Measurements from ENCODE around the gene TPH2. TPM values are rescaled to one million over a fixed set of nuclear protein-coding genes. Genes with fewer than 3 reads are reported as not detected.
A peak's percentile ranks its signal among the peaks of the same experiment; 100 is the strongest.

Gene TPH2
- total RNA-seq, 1 donor from 2014 or later, result not detected

DNA sequence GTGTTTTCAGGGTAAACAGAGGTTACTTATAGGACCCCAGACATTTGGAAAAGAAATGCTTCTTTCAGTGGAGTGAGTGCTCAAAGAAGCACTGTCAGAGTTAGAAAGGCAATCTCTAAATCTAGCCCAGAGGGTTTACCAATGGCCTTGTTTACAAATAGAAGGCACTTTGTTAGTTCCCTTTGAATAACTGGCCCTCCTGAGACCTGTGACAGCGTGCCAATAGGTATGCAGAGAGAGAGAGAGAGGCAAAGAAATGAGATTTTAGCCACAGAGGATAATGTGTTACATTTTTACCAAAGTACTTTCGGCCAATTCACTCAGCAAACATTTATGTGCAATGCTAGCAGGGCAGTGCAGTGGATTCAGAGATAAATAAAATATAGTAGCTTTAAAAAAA is 41.9 kb downstream of the TPH2 start:
- FAIRE-seq (no peak), DNase-seq (ENCODE audit: low read depth) (no peak)
- Histone ChIP-seq H3K4me3 (ENCODE audit: low read depth, low read length) (no peak overlapping the region), H3K27me3 (ENCODE audit: control insufficient read depth, insufficient read depth, low read length) (no peaks in the 10 kb centered on the region), H3K36me3 (ENCODE audit: control insufficient read depth, insufficient read depth, low read length) (no peaks in the 10 kb centered on the region)
- no peak for TF ChIP-seq CTCF (IDR thresholded peaks at IDR 0.05; ENCODE audit: insufficient read depth, low read length, severe bottlenecking)

DNA sequence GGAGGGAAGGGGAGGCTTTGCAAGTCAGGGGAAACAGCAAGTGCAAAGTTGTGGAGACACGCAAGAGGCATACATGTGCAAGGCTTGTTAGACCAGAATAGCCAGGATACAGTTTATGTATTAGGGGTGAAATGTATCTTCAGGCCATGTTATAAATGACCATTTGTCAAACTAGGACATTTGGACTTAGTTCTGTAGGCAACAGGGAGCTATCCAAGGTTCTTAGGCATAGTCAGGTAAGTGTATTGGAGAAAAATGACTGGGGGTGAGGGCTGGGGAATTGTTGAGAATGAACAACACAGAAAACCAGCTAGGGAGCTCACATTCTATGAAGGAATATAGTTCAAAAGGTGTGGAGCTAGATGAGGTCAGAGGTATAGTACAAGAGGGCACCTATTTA is 42.5 kb downstream of the TPH2 start:
- Histone ChIP-seq H3K36me3 (ENCODE audit: control insufficient read depth, insufficient read depth, low read length) (no peaks in the 10 kb centered on the region), H3K4me3 (ENCODE audit: low read depth, low read length) (no peak overlapping the region), H3K27me3 (ENCODE audit: control insufficient read depth, insufficient read depth, low read length) (no peaks in the 10 kb centered on the region)
- TF ChIP-seq CTCF (IDR thresholded peaks at IDR 0.05; ENCODE audit: insufficient read depth, low read length, severe bottlenecking), result no peak
- DNase-seq (ENCODE audit: low read depth) (no peak), FAIRE-seq (no peak)

- no peaks in the 10 kb centered on the region for H3K36me3 ChIP-seq (ENCODE audit: control insufficient read depth, insufficient read depth, low read length)
- H3K4me3 ChIP-seq (ENCODE audit: low read depth, low read length), result no peak overlapping the region
- no peak for DNase-seq (ENCODE audit: low read depth)
- no peak for TF ChIP-seq CTCF (IDR thresholded peaks at IDR 0.05; ENCODE audit: insufficient read depth, low read length, severe bottlenecking)
- H3K27me3 ChIP-seq (ENCODE audit: control insufficient read depth, insufficient read depth, low read length), result no peaks in the 10 kb centered on the region
- FAIRE-seq, result no peak
These were observed 56.1 kb downstream of the TPH2 start for GRCh38 chr12:71994715-71995114.

GRCh38 chr12:71999795-72000194 is 61.1 kb downstream of the TPH2 start:
- Histone ChIP-seq H3K27me3 (ENCODE audit: control insufficient read depth, insufficient read depth, low read length) (no peaks in the 10 kb centered on the region), H3K36me3 (ENCODE audit: control insufficient read depth, insufficient read depth, low read length) (no peaks in the 10 kb centered on the region), H3K4me3 (ENCODE audit: low read depth, low read length) (no peak overlapping the region)
- DNase-seq (ENCODE audit: low read depth) (peak; percentile 36), FAIRE-seq (no peak)
- TF ChIP-seq CTCF (IDR thresholded peaks at IDR 0.05; ENCODE audit: insufficient read depth, low read length, severe bottlenecking), result no peak

DNA sequence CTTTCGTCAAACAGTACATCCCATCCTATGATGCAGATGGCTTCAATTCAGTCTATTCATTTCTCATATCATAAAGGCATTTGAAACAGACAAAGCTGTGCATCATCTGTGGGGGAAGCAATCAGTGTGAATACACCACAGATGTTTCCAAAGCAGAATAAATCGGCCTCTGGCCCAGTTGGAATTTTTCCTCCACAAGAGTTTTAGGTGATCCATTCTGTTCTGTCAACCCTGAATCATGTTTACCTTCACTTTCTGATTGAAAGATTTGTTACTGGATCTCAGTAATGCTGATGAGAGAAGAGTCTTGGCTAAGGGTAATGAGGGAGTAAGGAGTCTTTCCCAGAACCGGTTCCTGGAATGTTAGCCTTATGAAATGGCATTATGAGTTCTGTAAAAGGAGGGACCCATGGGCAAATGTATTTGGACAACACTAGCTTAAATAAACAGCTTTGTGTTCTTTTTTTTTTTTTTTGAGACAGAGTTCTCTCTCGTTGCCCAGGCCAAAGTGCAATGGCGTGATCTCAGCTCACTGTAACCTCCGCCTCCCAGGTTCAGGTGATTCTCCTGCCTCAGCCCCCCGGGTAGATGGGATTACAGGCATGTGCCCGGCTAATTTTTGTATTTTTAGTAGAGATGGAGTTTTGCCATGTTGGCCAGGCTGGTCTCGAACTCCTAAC is 62.5 kb downstream of the TPH2 start:
- DNase-seq (ENCODE audit: low read depth) (no peak), FAIRE-seq (no peak)
- Histone ChIP-seq H3K27me3 (ENCODE audit: control insufficient read depth, insufficient read depth, low read length) (peaks cover 1% of the 10 kb centered on the region), H3K4me3 (ENCODE audit: low read depth, low read length) (no peak overlapping the region), H3K36me3 (ENCODE audit: control insufficient read depth, insufficient read depth, low read length) (no peaks in the 10 kb centered on the region)
- no peak for TF ChIP-seq CTCF (IDR thresholded peaks at IDR 0.05; ENCODE audit: insufficient read depth, low read length, severe bottlenecking)

DNA sequence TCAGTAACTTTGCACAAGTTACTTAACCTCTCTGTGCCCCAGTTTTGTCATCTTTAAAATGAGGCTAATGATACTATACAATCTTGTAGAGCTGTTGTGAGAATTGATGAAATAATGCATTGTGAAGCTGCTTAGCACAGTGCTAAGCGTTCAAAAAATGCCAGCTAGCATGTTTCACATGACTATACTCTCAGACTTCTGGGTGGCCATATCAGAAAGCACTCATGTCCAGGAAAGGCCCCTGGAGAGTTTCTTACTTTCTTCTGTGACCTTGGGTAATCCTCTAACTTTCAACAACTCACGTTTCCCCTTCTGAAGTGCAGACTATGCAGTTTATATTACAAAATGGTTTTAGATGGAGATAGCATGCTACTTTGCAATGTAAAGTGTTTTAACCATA is 68.1 kb downstream of the TPH2 start:
- TF ChIP-seq CTCF (IDR thresholded peaks at IDR 0.05; ENCODE audit: insufficient read depth, low read length, severe bottlenecking), result no peak
- Histone ChIP-seq H3K36me3 (ENCODE audit: control insufficient read depth, insufficient read depth, low read length) (no peaks in the 10 kb centered on the region), H3K4me3 (ENCODE audit: low read depth, low read length) (no peak overlapping the region), H3K27me3 (ENCODE audit: control insufficient read depth, insufficient read depth, low read length) (peaks cover 1% of the 10 kb centered on the region)
- DNase-seq (ENCODE audit: low read depth) (no peak), FAIRE-seq (no peak)
